ENCODE data around the gene CCDC138. TPM values are rescaled to one million over a fixed set of nuclear protein-coding genes. Genes with fewer than 3 reads are reported as not detected.

Gene CCDC138
- total RNA-seq, 1 experiment from 2014 or later, result 25.8 TPM

GRCh38 chr2:108918156-108918874 lies 131.7 kb downstream of the CCDC138 start:
- H3K27me3 ChIP-seq (replicated peaks; ENCODE audit: insufficient read depth, low read depth, low read length, poor library complexity), result no peaks in the 10 kb centered on the region
- no peak for DNase-seq (ENCODE audit: low spot score)

DNA sequence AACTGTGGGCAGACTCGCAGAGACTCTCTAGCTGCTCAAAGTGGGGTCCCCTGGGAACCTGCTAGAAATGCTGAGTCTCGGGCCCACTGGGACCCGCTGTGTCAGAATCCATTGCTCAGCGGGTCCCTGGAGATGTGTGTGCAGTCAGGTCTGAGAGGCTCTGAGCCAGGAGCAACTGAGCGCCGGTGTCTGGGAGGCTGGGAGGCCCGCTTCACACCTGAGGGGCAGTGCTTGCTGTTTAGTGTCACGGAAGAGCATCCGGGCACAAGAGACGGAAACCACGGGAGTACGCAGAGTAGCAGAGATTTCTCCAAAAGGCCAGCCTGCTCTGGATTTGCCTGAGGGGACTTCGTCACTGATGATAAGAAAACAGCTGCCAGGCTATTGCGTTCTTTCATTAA lies 132.4 kb downstream of the CCDC138 start:
- Histone ChIP-seq H3K4me1 (ENCODE audit: insufficient read depth, low read length, poor library complexity, severe bottlenecking) (no peaks in the 10 kb centered on the region), H3K4me3 (ENCODE audit: low read depth, low read length, poor library complexity, severe bottlenecking) (no peak overlapping the region), H3K9me3 (ENCODE audit: low read depth, low read length, poor library complexity, severe bottlenecking) (no peaks in the 10 kb centered on the region), H3K27ac (ENCODE audit: low read depth, low read length, poor library complexity, severe bottlenecking) (no peak overlapping the region), H3K27me3 (replicated peaks; ENCODE audit: insufficient read depth, low read depth, low read length, poor library complexity) (no peaks in the 10 kb centered on the region), H3K36me3 (ENCODE audit: insufficient read depth, low read length, poor library complexity, severe bottlenecking) (no peaks in the 10 kb centered on the region)
- no peak for TF ChIP-seq EZH2 (IDR thresholded peaks at IDR 0.05; ENCODE audit: borderline replicate concordance, low read depth, low read length, poor library complexity, severe bottlenecking)
- TF ChIP-seq, protein P1, sequence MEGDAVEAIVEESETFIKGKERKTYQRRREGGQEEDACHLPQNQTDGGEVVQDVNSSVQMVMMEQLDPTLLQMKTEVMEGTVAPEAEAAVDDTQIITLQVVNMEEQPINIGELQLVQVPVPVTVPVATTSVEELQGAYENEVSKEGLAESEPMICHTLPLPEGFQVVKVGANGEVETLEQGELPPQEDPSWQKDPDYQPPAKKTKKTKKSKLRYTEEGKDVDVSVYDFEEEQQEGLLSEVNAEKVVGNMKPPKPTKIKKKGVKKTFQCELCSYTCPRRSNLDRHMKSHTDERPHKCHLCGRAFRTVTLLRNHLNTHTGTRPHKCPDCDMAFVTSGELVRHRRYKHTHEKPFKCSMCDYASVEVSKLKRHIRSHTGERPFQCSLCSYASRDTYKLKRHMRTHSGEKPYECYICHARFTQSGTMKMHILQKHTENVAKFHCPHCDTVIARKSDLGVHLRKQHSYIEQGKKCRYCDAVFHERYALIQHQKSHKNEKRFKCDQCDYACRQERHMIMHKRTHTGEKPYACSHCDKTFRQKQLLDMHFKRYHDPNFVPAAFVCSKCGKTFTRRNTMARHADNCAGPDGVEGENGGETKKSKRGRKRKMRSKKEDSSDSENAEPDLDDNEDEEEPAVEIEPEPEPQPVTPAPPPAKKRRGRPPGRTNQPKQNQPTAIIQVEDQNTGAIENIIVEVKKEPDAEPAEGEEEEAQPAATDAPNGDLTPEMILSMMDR (conservative IDR thresholded peaks at IDR 0.05; ENCODE audit: low read depth, low read length), result no peak
- POLR2A ChIA-PET (ENCODE audit: low non-redundant PET), result interaction anchor here (0.7 kb wide), 1 partner anchor 1822 kb away, joined by 3 read pairs; no protein-coding TSS in a partner anchor
- no peak for DNase-seq (ENCODE audit: low spot score)
- intact Hi-C loops (cut with micrococcal nuclease; ENCODE audit: unreplicated experiment), result no loop called here
- CTCF ChIA-PET, result no interaction called here
- no TSS peak for BruUV-seq (replicated peaks)

More at GRCh38 chr2:108918156-108918874, 131.7 kb downstream of the CCDC138 start:
- intact Hi-C loops (cut with micrococcal nuclease; ENCODE audit: unreplicated experiment), result no loop called here
- ChIA-PET CTCF (no interaction called here), POLR2A (ENCODE audit: low non-redundant PET) (interaction anchor here (0.7 kb wide), 1 partner anchor 1823 kb away, joined by 3 read pairs; no protein-coding TSS in a partner anchor)
- TF ChIP-seq, protein P1 (conservative IDR thresholded peaks at IDR 0.05; ENCODE audit: low read depth, low read length), result no peak
- TF ChIP-seq EZH2 (IDR thresholded peaks at IDR 0.05; ENCODE audit: borderline replicate concordance, low read depth, low read length, poor library complexity, severe bottlenecking), result no peak
- no peaks in the 10 kb centered on the region for H3K36me3 ChIP-seq (ENCODE audit: insufficient read depth, low read length, poor library complexity, severe bottlenecking)
- BruUV-seq (replicated peaks), result no TSS peak
- no peak overlapping the region for H3K27ac ChIP-seq (ENCODE audit: low read depth, low read length, poor library complexity, severe bottlenecking)
- H3K4me3 ChIP-seq (ENCODE audit: low read depth, low read length, poor library complexity, severe bottlenecking), result no peak overlapping the region
- no peaks in the 10 kb centered on the region for H3K9me3 ChIP-seq (ENCODE audit: low read depth, low read length, poor library complexity, severe bottlenecking)
- no peaks in the 10 kb centered on the region for H3K4me1 ChIP-seq (ENCODE audit: insufficient read depth, low read length, poor library complexity, severe bottlenecking)

GRCh38 chr2:108919571-108920373 lies 133.2 kb downstream of the CCDC138 start:
- ChIA-PET POLR2A (ENCODE audit: low non-redundant PET) (no interaction called here), CTCF (no interaction called here)
- H3K4me1 ChIP-seq (ENCODE audit: insufficient read depth, low read length, poor library complexity, severe bottlenecking), result no peaks in the 10 kb centered on the region
- BruUV-seq (replicated peaks), result no TSS peak
- intact Hi-C loops (cut with micrococcal nuclease; ENCODE audit: unreplicated experiment), result no loop called here
- no peak overlapping the region for H3K27ac ChIP-seq (ENCODE audit: low read depth, low read length, poor library complexity, severe bottlenecking)
- H3K9me3 ChIP-seq (ENCODE audit: low read depth, low read length, poor library complexity, severe bottlenecking), result no peaks in the 10 kb centered on the region
- H3K36me3 ChIP-seq (ENCODE audit: insufficient read depth, low read length, poor library complexity, severe bottlenecking), result no peaks in the 10 kb centered on the region
- H3K4me3 ChIP-seq (ENCODE audit: low read depth, low read length, poor library complexity, severe bottlenecking), result no peak overlapping the region
- no peak for TF ChIP-seq EZH2 (IDR thresholded peaks at IDR 0.05; ENCODE audit: borderline replicate concordance, low read depth, low read length, poor library complexity, severe bottlenecking)
- TF ChIP-seq, protein P1 (conservative IDR thresholded peaks at IDR 0.05; ENCODE audit: low read depth, low read length), result no peak
- no peak for DNase-seq (ENCODE audit: low spot score)
- H3K27me3 ChIP-seq (replicated peaks; ENCODE audit: insufficient read depth, low read depth, low read length, poor library complexity), result no peaks in the 10 kb centered on the region
